Parathyroid adenoma (tissue), 2 donors: ENCODE measurements around the gene PTPRZ1.

Experiments used
- H2AFZ ChIP-seq: fragments of 300-600 bp; sonication (generic); one replicate; pipeline ENCODE4 v1.7.0; 2017; ENCODE audit warnings: antibody characterized with exemption, mild to moderate bottlenecking
- H3K27ac ChIP-seq: fragments of 300-600 bp; sonication (generic); one replicate; pipeline ENCODE4 v1.7.0; 2017
- H3K27me3 ChIP-seq: fragments of 300-600 bp; sonication (generic); one replicate; pipeline ENCODE4 v1.7.0; 2017; ENCODE audit warnings: low read length; ENCODE audit not compliant: control insufficient read depth, insufficient read depth
- H3K36me3 ChIP-seq: fragments of 300-600 bp; sonication (generic); one replicate; pipeline ENCODE4 v1.7.0; 2017; ENCODE audit warnings: low read length; ENCODE audit not compliant: control insufficient read depth, insufficient read depth
- H3K4me1 ChIP-seq: fragments of 300-600 bp; sonication (generic); one replicate; pipeline ENCODE4 v1.7.0; 2017; ENCODE audit warnings: control low read depth
- H3K4me2 ChIP-seq: fragments of 300-600 bp; sonication (generic); one replicate; pipeline ENCODE4 v1.7.0; 2017; ENCODE audit warnings: low read length
- H3K4me3 ChIP-seq: fragments of 300-600 bp; sonication (generic); one replicate; pipeline ENCODE4 v1.7.0; 2017; ENCODE audit warnings: low read depth, low read length
- H3K79me2 ChIP-seq: fragments of 300-600 bp; sonication (generic); one replicate; pipeline ENCODE4 v1.7.0; 2017; ENCODE audit warnings: control low read depth
- H3K9ac ChIP-seq: fragments of 300-600 bp; sonication (generic); one replicate; pipeline ENCODE4 v1.7.0; 2017; ENCODE audit warnings: mild to moderate bottlenecking
- H3K9me3 ChIP-seq: fragments of 300-600 bp; sonication (generic); one replicate; pipeline ENCODE4 v1.7.0; 2017; ENCODE audit warnings: low read length; ENCODE audit not compliant: control insufficient read depth
- CTCF ChIP-seq: fragments of 300-600 bp; sonication (generic); IDR thresholded peaks from one replicate; pipeline ENCODE4 v1.7.0; 2017; ENCODE audit warnings: antibody characterized with exemption, mild to moderate bottlenecking
- donor health status: primary hyperparathyroidism.

PTPRZ1 gene

GRCh38 chr7:121833991-121834390 lies 39.0 kb upstream of the PTPRZ1 start:
- no peak overlapping the region for H3K4me3 ChIP-seq
- no peak overlapping the region for H2AFZ ChIP-seq
- H3K4me1 ChIP-seq: no peaks in the 10 kb centered on the region
- H3K36me3 ChIP-seq: no peaks in the 10 kb centered on the region
- no peak for TF ChIP-seq CTCF
- no peaks in the 10 kb centered on the region for H3K27me3 ChIP-seq
- H3K9ac ChIP-seq: no peak overlapping the region
- no peak overlapping the region for H3K27ac ChIP-seq
- no peaks in the 10 kb centered on the region for H3K79me2 ChIP-seq
- H3K4me2 ChIP-seq: no peak overlapping the region
- H3K9me3 ChIP-seq: no peaks in the 10 kb centered on the region

- Histone ChIP-seq H3K4me3 (no peak overlapping the region), H2AFZ (no peak overlapping the region), H3K27ac (no peak overlapping the region), H3K4me1 (no peaks in the 10 kb centered on the region), H3K36me3 (no peaks in the 10 kb centered on the region), H3K9me3 (no peaks in the 10 kb centered on the region), H3K27me3 (no peaks in the 10 kb centered on the region), H3K79me2 (no peaks in the 10 kb centered on the region), H3K4me2 (no peak overlapping the region), H3K9ac (no peak overlapping the region)
- no peak for TF ChIP-seq CTCF
Observed at GRCh38 chr7:121837462-121837861, 35.5 kb upstream of the PTPRZ1 start.

GRCh38 chr7:121847041-121847440 lies 25.9 kb upstream of the PTPRZ1 start:
- Histone ChIP-seq H3K4me1 (no peaks in the 10 kb centered on the region), H3K79me2 (no peaks in the 10 kb centered on the region), H2AFZ (no peak overlapping the region), H3K9ac (no peak overlapping the region), H3K27me3 (no peaks in the 10 kb centered on the region), H3K36me3 (no peaks in the 10 kb centered on the region), H3K9me3 (no peaks in the 10 kb centered on the region), H3K4me2 (no peak overlapping the region), H3K4me3 (no peak overlapping the region), H3K27ac (no peak overlapping the region)
- no peak for TF ChIP-seq CTCF

- no peak overlapping the region for H3K9ac ChIP-seq
Observed at GRCh38 chr7:121853307-121853706, 19.7 kb upstream of the PTPRZ1 start.

More at GRCh38 chr7:121853307-121853706, 19.7 kb upstream of the PTPRZ1 start:
- no peaks in the 10 kb centered on the region for H3K27me3 ChIP-seq
- no peak overlapping the region for H3K4me3 ChIP-seq
- no peaks in the 10 kb centered on the region for H3K79me2 ChIP-seq
- no peaks in the 10 kb centered on the region for H3K9me3 ChIP-seq
- H3K4me2 ChIP-seq: no peak overlapping the region
- TF ChIP-seq CTCF: no peak
- H3K36me3 ChIP-seq: no peaks in the 10 kb centered on the region
- no peak overlapping the region for H2AFZ ChIP-seq
- no peak overlapping the region for H3K27ac ChIP-seq
- H3K4me1 ChIP-seq: no peaks in the 10 kb centered on the region
